Activated CD4-positive, alpha-beta T cell treated with anti-CD3 and anti-CD28 coated beads for 48 hours (primary cell): Measurements from ENCODE around the gene DLGAP1.

Experiments
- DNase-seq: peaks from one replicate; pipeline ENCODE4 v3.0.0-alpha.2; 2020

DLGAP1 gene

GRCh38 chr18:3982541-3982940 is 472.6 kb downstream of the DLGAP1 start:
- no peak for DNase-seq

GRCh38 chr18:3979024-3979423 is 476.1 kb downstream of the DLGAP1 start:
- no peak for DNase-seq

- no peak for DNase-seq
These were observed 481.8 kb downstream of the DLGAP1 start for GRCh38 chr18:3973191-3973850.

- DNase-seq: no peak
These were observed 482.7 kb downstream of the DLGAP1 start for GRCh38 chr18:3972291-3972930.

GRCh38 chr18:3970929-3971328 is 484.2 kb downstream of the DLGAP1 start:
- DNase-seq: no peak

- DNase-seq: no peak
These were observed 487.5 kb downstream of the DLGAP1 start for GRCh38 chr18:3967359-3968180.

- DNase-seq: no peak
These were observed 488.3 kb downstream of the DLGAP1 start for GRCh38 chr18:3966642-3967358.

- no peak for DNase-seq
These were observed 488.9 kb downstream of the DLGAP1 start for GRCh38 chr18:3966246-3966641.

- no peak for DNase-seq
These were observed 494.1 kb downstream of the DLGAP1 start for GRCh38 chr18:3960977-3961376.

GRCh38 chr18:3960142-3960541 is 495.0 kb downstream of the DLGAP1 start:
- no peak for DNase-seq

GRCh38 chr18:3952031-3952430 is 503.1 kb downstream of the DLGAP1 start:
- DNase-seq: no peak

- DNase-seq: no peak
These were observed 504.3 kb downstream of the DLGAP1 start for GRCh38 chr18:3950668-3951404.

- no peak for DNase-seq
These were observed 506.1 kb downstream of the DLGAP1 start for GRCh38 chr18:3948958-3949357.

- no peak for DNase-seq
These were observed 507.7 kb downstream of the DLGAP1 start for GRCh38 chr18:3947383-3947782.

GRCh38 chr18:3935305-3935704 is 519.8 kb downstream of the DLGAP1 start:
- no peak for DNase-seq

- DNase-seq: no peak
These were observed 522.8 kb downstream of the DLGAP1 start for GRCh38 chr18:3932276-3932675.

GRCh38 chr18:3931542-3932112 is 523.5 kb downstream of the DLGAP1 start:
- DNase-seq: no peak

GRCh38 chr18:3931013-3931315 is 524.1 kb downstream of the DLGAP1 start:
- no peak for DNase-seq

GRCh38 chr18:3930126-3931012 is 524.7 kb downstream of the DLGAP1 start:
- no peak for DNase-seq

GRCh38 chr18:3924455-3924854 is 530.7 kb downstream of the DLGAP1 start:
- no peak for DNase-seq

GRCh38 chr18:3923750-3924149 is 531.4 kb downstream of the DLGAP1 start:
- no peak for DNase-seq
